Astrocyte (in vitro differentiated cells and primary cell): ENCODE results near the gene KLHL24. TPM values are rescaled to one million over a fixed set of nuclear protein-coding genes. Genes with fewer than 3 reads are reported as not detected.
"Not testable (repeated sequence)": the region's sequence is repeated elsewhere in the genome, so short reads cannot be mapped to it uniquely, and the experiment has no call there.

Experiments used
- DNase-seq: peaks from one replicate; pipeline ENCODE4 v3.0.0-alpha.2; 2010; ENCODE audit warnings: low read depth
- FAIRE-seq: peaks from 2 replicates; lab custom pipeline; 2011; peaks lifted over from hg19 to GRCh38; lab: Jason Lieb, UNC
- H2AFZ ChIP-seq: 2 replicates; pipeline ENCODE4 v1.6.0; 2012; ENCODE audit warnings: low read depth, low read length, inconsistent platforms
- H3K27ac ChIP-seq: 2 replicates; pipeline ENCODE4 v1.5.1; 2011; ENCODE audit warnings: low read depth, low read length, inconsistent platforms
- H3K27me3 ChIP-seq: 2 replicates; pipeline ENCODE4 v1.6.0; 2011; ENCODE audit warnings: low read length, inconsistent platforms; ENCODE audit not compliant: insufficient read depth
- H3K36me3 ChIP-seq: 2 replicates; pipeline ENCODE4 v1.5.1; 2011; ENCODE audit warnings: low read length, inconsistent platforms; ENCODE audit not compliant: insufficient read depth
- H3K4me1 ChIP-seq: 2 replicates; pipeline ENCODE4 v1.5.1; 2011; ENCODE audit warnings: low read length, inconsistent platforms; ENCODE audit not compliant: insufficient read depth
- H3K4me2 ChIP-seq: 2 replicates; pipeline ENCODE4 v1.6.0; 2012; ENCODE audit warnings: low read length, inconsistent platforms
- H3K4me3 ChIP-seq: 2 replicates; pipeline ENCODE4 v1.5.1; 2011; ENCODE audit warnings: low read depth, mild to moderate bottlenecking, low read length, inconsistent platforms; ENCODE audit not compliant: insufficient read depth
- H3K79me2 ChIP-seq: 2 replicates; pipeline ENCODE4 v1.6.0; 2012; ENCODE audit warnings: mild to moderate bottlenecking, low read length, inconsistent platforms; ENCODE audit not compliant: insufficient read depth
- H3K9ac ChIP-seq: 2 replicates; pipeline ENCODE4 v1.6.0; 2012; ENCODE audit warnings: mild to moderate bottlenecking, low read length, inconsistent platforms
- H3K9me3 ChIP-seq: 2 replicates; pipeline ENCODE4 v1.5.1; 2012; ENCODE audit warnings: low read depth, mild to moderate bottlenecking, low read length, inconsistent platforms; ENCODE audit not compliant: insufficient read depth
- H4K20me1 ChIP-seq: 2 replicates; pipeline ENCODE4 v1.6.0; 2012; ENCODE audit warnings: low read length, inconsistent platforms; ENCODE audit not compliant: insufficient read depth
- H3K27ac Mint-ChIP-seq: one replicate; pipeline ENCODE4 v1.8.0; 2021; ENCODE audit warnings: mild to moderate bottlenecking, mixed read lengths; ENCODE audit not compliant: unreplicated experiment
- H3K27me3 Mint-ChIP-seq: one replicate; pipeline ENCODE4 v1.8.0; 2021; ENCODE audit warnings: low read depth, mixed read lengths; ENCODE audit not compliant: unreplicated experiment
- H3K36me3 Mint-ChIP-seq: one replicate; pipeline ENCODE4 v1.8.0; 2021; ENCODE audit warnings: low read depth, mixed read lengths; ENCODE audit not compliant: unreplicated experiment
- H3K4me1 Mint-ChIP-seq: one replicate; pipeline ENCODE4 v1.8.0; 2021; ENCODE audit warnings: low read depth, mixed read lengths; ENCODE audit not compliant: unreplicated experiment
- H3K4me3 Mint-ChIP-seq: one replicate; pipeline ENCODE4 v1.8.0; 2021; ENCODE audit warnings: mild to moderate bottlenecking, moderate library complexity, mixed read lengths; ENCODE audit not compliant: unreplicated experiment
- H3K9me3 Mint-ChIP-seq: one replicate; pipeline ENCODE4 v1.8.0; 2021; ENCODE audit warnings: mild to moderate bottlenecking, mixed read lengths; ENCODE audit not compliant: unreplicated experiment
- EZH2 ChIP-seq: IDR thresholded peaks from 2 replicates; pipeline ENCODE4 v1.6.1; 2012; ENCODE audit warnings: mild to moderate bottlenecking, low read length, inconsistent platforms; ENCODE audit not compliant: insufficient read depth
- total RNA-seq: library from RNA; stranded (reverse); gene quantifications from 2 replicates; pipeline ENCODE4 v1.2.1, GENCODE V29; 2021
- TF ChIP-seq, protein P1 (sequence below): IDR thresholded peaks from 2 replicates; pipeline ENCODE4 v1.5.1; 2011; ENCODE audit warnings: low read depth, mild to moderate bottlenecking, inconsistent platforms, low read length, moderate library complexity; ENCODE audit not compliant: insufficient read depth

Gene KLHL24
- total RNA-seq, 1 donor from 2014 or later, result 38.7 TPM

GRCh38 chr3:183626877-183627594, 8.4 kb upstream of the KLHL24 start:
- Mint-ChIP-seq H3K27me3 (peaks cover 9% of the 10 kb centered on the region), H3K9me3 (no peaks in the 10 kb centered on the region), H3K4me1 (peaks cover 3% of the 10 kb centered on the region), H3K27ac (no peak overlapping the region), H3K4me3 (no peak overlapping the region), H3K36me3 (no peaks in the 10 kb centered on the region)
- H3K36me3 ChIP-seq, result no peaks in the 10 kb centered on the region
- H2AFZ ChIP-seq, result no peak overlapping the region
- H3K79me2 ChIP-seq, result no peaks in the 10 kb centered on the region
- no peaks in the 10 kb centered on the region for H4K20me1 ChIP-seq
- no peak for FAIRE-seq
- no peaks in the 10 kb centered on the region for H3K4me1 ChIP-seq
- H3K9me3 ChIP-seq, result no peaks in the 10 kb centered on the region
- H3K27me3 ChIP-seq, result no peaks in the 10 kb centered on the region
- no peak overlapping the region for H3K4me3 ChIP-seq
- H3K4me2 ChIP-seq, result no peak overlapping the region
- no peak overlapping the region for H3K9ac ChIP-seq
- H3K27ac ChIP-seq, result no peak overlapping the region
- TF ChIP-seq EZH2, result no peak
- TF ChIP-seq, protein P1, sequence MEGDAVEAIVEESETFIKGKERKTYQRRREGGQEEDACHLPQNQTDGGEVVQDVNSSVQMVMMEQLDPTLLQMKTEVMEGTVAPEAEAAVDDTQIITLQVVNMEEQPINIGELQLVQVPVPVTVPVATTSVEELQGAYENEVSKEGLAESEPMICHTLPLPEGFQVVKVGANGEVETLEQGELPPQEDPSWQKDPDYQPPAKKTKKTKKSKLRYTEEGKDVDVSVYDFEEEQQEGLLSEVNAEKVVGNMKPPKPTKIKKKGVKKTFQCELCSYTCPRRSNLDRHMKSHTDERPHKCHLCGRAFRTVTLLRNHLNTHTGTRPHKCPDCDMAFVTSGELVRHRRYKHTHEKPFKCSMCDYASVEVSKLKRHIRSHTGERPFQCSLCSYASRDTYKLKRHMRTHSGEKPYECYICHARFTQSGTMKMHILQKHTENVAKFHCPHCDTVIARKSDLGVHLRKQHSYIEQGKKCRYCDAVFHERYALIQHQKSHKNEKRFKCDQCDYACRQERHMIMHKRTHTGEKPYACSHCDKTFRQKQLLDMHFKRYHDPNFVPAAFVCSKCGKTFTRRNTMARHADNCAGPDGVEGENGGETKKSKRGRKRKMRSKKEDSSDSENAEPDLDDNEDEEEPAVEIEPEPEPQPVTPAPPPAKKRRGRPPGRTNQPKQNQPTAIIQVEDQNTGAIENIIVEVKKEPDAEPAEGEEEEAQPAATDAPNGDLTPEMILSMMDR, result no peak
- no peak for DNase-seq

DNA sequence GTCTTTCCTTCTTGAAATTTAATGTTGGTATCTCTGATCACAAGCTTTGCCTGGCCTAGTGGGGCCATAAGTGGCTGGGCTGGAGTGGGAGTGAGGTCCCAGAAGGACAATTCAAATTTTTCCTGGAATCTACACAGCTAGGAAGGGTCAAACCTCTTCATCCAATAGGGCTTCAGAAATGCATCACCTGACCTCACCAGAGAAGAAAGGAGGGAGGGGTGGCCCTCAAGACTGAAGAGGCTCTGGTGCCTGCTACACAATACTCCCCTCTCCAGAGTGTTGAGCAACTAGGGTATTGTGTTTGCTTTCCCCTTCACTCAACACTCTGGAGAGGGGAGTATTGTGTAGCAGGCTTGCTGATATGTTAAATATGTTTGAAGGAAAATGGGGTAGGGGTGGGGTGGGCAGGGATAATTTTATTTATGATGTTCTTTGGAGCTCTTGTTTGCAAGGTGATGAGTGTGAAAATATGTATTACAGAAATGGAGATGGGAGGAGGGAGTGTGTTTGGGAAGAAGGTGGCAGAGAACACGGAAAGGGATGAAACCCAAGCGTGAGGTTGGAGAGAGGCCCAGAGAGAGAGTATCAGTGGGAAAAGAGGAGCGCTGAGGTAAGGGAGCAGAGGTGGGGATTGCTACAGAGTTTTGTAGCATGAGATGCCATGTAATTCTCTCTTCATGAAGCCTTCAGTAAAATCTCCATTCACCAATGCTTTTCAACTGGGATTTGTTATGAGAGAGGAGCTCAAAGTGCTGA, 5.7 kb upstream of the KLHL24 start:
- FAIRE-seq (no peak), DNase-seq (no peak)
- peaks cover 3% of the 10 kb centered on the region for H3K4me1 Mint-ChIP-seq
- Histone ChIP-seq H3K36me3 (no peaks in the 10 kb centered on the region), H3K4me2 (no peak overlapping the region), H3K4me1 (no peaks in the 10 kb centered on the region), H3K79me2 (no peaks in the 10 kb centered on the region), H3K9me3 (no peaks in the 10 kb centered on the region), H3K27me3 (no peaks in the 10 kb centered on the region), H2AFZ (no peak overlapping the region), H4K20me1 (no peaks in the 10 kb centered on the region), H3K9ac (no peak overlapping the region), H3K27ac (no peak overlapping the region), H3K4me3 (no peak overlapping the region)
- H3K27ac Mint-ChIP-seq, result no peak overlapping the region
- H3K27me3 Mint-ChIP-seq, result peaks cover 3% of the 10 kb centered on the region
- H3K36me3 Mint-ChIP-seq, result no peaks in the 10 kb centered on the region
- H3K9me3 Mint-ChIP-seq, result no peaks in the 10 kb centered on the region
- TF ChIP-seq EZH2, result no peak
- TF ChIP-seq, protein P1, result no peak
- no peak overlapping the region for H3K4me3 Mint-ChIP-seq

GRCh38 chr3:183631715-183632114, 3.7 kb upstream of the KLHL24 start:
- no peaks in the 10 kb centered on the region for H3K36me3 Mint-ChIP-seq
- H3K4me3 ChIP-seq, result no peak overlapping the region
- FAIRE-seq (no peak), DNase-seq (no peak)
- no peaks in the 10 kb centered on the region for H4K20me1 ChIP-seq
- no peak overlapping the region for H3K4me2 ChIP-seq
- no peak overlapping the region for H3K27ac Mint-ChIP-seq
- peaks cover 2% of the 10 kb centered on the region for H3K27me3 Mint-ChIP-seq
- H3K4me1 ChIP-seq, result no peaks in the 10 kb centered on the region
- no peak overlapping the region for H3K27ac ChIP-seq
- H3K27me3 ChIP-seq, result no peaks in the 10 kb centered on the region
- H3K36me3 ChIP-seq, result no peaks in the 10 kb centered on the region
- H3K9me3 Mint-ChIP-seq, result no peaks in the 10 kb centered on the region
- no peak overlapping the region for H2AFZ ChIP-seq
- no peak overlapping the region for H3K9ac ChIP-seq
- H3K4me1 Mint-ChIP-seq, result peaks cover 5% of the 10 kb centered on the region
- H3K4me3 Mint-ChIP-seq, result no peak overlapping the region
- no peaks in the 10 kb centered on the region for H3K9me3 ChIP-seq
- no peaks in the 10 kb centered on the region for H3K79me2 ChIP-seq
- no peak for TF ChIP-seq EZH2
- TF ChIP-seq, protein P1, result no peak

GRCh38 chr3:183632725-183633124, 2.7 kb upstream of the KLHL24 start:
- H3K27ac Mint-ChIP-seq, DNase-seq, H3K27me3 ChIP-seq, H3K36me3 ChIP-seq, H3K36me3 Mint-ChIP-seq, H3K79me2 ChIP-seq, H3K27me3 Mint-ChIP-seq, H3K4me2 ChIP-seq, FAIRE-seq, H3K4me1 Mint-ChIP-seq, H3K4me3 ChIP-seq, H2AFZ ChIP-seq, H3K9me3 ChIP-seq, H3K9me3 Mint-ChIP-seq, H3K4me1 ChIP-seq, H4K20me1 ChIP-seq, H3K4me3 Mint-ChIP-seq, H3K9ac ChIP-seq, H3K27ac ChIP-seq: not testable (repeated sequence)
